NB4 (cell line): ENCODE data around the gene ATXN7L1.
"Not testable (repeated sequence)": the region's sequence is repeated elsewhere in the genome, so short reads cannot be mapped to it uniquely, and the experiment has no call there.

Experiments used
- DNase-seq: peaks from one replicate; pipeline ENCODE4 v3.0.0; 2010; ENCODE audit warnings: low read depth
- H3K4me3 ChIP-seq: one replicate; pipeline ENCODE4 v1.5.1; 2011; ENCODE audit warnings: mild to moderate bottlenecking, low read depth, low read length, moderate library complexity
- MYC ChIP-seq: IDR thresholded peaks from 2 replicates; pipeline ENCODE4 v1.6.1; 2011; ENCODE audit warnings: low read depth, low read length
- POLR2A ChIP-seq: IDR thresholded peaks from 2 replicates; pipeline ENCODE4 v1.6.1; 2011; ENCODE audit warnings: mild to moderate bottlenecking; ENCODE audit not compliant: insufficient read length; ENCODE audit errors: extremely low read depth
- TF ChIP-seq, protein P1 (sequence below): IDR thresholded peaks from 2 replicates; pipeline ENCODE4 v1.6.1; 2011; ENCODE audit warnings: low read depth, low read length
- TF ChIP-seq, protein P2 (sequence below): IDR thresholded peaks from one replicate; pipeline ENCODE4 v1.5.1; 2012; ENCODE audit warnings: low read depth, low read length

The ATXN7L1 gene

DNA sequence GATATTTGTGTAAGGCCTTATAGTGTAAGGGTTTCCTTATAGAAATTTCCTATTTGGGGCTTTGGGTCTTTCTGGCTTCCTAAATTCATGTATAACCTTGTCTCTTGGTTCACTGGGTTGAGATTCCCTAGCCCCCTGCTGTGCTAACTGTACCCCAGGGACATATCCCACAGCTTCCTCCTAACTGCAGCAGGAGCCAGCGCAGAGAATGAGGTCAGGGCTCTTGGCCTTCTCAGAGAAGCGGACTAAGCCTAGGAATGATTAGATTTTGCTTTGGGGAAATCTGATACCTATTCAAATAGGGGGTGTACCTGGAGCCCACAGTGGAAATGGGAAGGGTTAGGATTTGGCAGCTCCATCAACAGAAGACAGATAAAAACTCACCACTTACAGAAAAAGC lies 157.0 kb downstream of the ATXN7L1 start:
- peak; percentile 42 for DNase-seq
- H3K4me3 ChIP-seq = no peak overlapping the region
- TF ChIP-seq, protein P1, sequence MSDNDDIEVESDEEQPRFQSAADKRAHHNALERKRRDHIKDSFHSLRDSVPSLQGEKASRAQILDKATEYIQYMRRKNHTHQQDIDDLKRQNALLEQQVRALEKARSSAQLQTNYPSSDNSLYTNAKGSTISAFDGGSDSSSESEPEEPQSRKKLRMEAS = no peak

DNA sequence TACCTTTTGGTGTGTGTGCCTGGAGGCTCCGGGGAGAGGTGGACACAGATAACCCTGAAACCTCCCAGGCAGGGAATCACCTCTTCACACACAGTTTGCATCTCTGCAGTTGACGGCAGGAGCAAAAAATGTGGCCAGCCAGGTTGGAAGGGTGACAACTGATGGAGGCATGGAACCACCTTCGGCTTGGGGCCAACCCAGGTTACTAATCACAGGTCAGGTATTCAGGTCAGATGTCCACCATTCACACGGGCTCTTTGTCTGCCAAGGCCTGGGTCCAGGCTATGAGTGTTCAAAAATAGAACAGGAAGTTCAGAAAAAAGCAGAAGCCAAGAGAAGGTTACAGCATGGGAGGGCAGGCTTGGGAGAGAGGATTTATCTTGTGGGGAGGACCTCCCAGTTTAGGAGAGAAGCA lies 157.9 kb downstream of the ATXN7L1 start:
- H3K4me3 ChIP-seq = no peak overlapping the region
- TF ChIP-seq POLR2A (no peak), MYC (no peak)
- TF ChIP-seq, protein P1 = no peak
- TF ChIP-seq, protein P2, sequence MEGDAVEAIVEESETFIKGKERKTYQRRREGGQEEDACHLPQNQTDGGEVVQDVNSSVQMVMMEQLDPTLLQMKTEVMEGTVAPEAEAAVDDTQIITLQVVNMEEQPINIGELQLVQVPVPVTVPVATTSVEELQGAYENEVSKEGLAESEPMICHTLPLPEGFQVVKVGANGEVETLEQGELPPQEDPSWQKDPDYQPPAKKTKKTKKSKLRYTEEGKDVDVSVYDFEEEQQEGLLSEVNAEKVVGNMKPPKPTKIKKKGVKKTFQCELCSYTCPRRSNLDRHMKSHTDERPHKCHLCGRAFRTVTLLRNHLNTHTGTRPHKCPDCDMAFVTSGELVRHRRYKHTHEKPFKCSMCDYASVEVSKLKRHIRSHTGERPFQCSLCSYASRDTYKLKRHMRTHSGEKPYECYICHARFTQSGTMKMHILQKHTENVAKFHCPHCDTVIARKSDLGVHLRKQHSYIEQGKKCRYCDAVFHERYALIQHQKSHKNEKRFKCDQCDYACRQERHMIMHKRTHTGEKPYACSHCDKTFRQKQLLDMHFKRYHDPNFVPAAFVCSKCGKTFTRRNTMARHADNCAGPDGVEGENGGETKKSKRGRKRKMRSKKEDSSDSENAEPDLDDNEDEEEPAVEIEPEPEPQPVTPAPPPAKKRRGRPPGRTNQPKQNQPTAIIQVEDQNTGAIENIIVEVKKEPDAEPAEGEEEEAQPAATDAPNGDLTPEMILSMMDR = no peak
- peak; percentile 63 for DNase-seq

DNA sequence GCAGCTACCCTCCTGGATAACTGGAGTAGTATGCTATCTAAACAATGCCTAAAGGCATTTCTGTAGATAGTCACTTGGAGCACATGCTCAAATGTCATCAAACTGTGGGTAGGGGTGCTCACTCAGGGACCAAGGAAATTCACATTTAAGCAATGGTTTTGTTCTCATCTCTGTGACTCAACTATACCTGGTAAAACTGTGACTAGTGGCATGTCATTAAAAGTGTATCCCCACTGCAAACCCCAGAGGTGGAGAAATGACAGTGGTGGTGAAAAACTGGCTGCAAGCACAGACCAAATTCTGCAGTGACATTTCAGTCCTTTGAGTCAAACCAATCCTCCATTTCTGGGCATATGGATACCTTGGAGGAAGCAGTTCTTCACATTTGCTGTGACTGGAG lies 160.9 kb downstream of the ATXN7L1 start:
- no peak for TF ChIP-seq MYC
- no peak for TF ChIP-seq POLR2A
- TF ChIP-seq, protein P2 = no peak
- TF ChIP-seq, protein P1 = no peak
- no peak for DNase-seq
- H3K4me3 ChIP-seq = no peak overlapping the region

DNA sequence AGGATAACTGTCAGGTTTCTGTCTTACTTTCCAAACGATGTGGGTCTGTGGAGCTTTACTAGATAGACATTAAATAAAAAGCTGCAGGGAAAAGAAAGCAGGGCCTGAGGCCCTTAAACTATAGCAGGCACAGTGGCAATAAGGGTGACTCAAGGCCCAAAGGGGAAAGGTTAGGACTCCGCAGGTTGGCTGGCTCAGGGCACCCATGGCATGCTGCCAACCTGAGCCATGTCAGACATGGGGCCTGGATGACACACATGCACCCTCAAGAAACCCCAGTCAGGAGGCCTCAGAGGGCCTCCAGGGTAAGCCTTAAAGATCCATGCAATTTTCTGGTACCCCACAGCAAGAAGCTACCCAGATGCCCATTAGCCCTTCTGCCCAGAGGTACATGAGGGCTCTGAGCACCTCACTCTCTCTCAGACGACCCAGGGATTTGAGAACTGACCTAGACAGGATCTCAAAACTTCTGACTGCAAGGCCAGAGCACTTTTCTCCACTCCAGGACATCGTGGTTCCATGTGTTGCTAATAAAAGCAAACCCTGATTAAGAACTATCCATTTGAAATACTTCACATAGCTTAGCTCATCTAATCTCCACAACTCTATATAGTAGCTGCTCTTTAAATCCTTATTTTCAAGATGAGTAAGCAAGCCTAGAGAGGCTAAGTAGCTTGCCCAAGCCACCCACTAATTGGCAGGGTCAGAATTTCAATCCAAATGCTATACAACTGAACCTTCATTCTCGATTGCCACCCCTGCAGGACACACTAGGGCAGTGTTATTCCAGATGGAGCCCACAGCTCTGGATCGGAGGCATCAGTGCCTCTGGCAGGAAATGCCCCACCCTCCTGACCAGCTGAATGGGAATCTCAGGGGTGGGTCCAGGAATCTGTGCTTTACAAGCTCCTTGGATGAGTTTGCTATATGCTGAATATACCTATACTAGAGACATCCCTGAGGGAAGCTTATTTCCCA lies 162.6 kb downstream of the ATXN7L1 start:
- TF ChIP-seq POLR2A (no peak), MYC (no peak)
- TF ChIP-seq, protein P1 = no peak
- TF ChIP-seq, protein P2 = no peak
- DNase-seq = no peak
- H3K4me3 ChIP-seq = no peak overlapping the region

DNA sequence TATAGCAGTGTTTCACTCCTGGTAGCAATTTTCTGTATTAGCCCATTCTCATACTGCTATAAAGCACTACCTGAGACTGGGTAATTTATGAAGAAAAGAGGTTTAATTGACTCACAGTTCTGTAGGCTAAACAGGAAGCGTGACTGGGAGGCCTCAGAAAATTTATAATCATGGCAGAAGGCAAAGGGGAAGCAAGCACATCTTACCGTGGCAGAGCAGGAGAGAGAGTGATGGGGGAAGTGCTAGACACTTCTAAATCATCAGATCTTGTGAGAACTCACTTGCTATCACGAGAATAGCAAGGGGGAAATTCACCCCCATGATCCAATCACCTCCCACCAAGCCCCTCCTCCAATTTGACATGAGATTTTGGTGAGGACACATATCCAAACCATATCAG lies 163.5 kb downstream of the ATXN7L1 start:
- DNase-seq = no peak
- TF ChIP-seq, protein P2 = no peak
- TF ChIP-seq, protein P1 = no peak
- no peak for TF ChIP-seq MYC
- TF ChIP-seq POLR2A = no peak
- no peak overlapping the region for H3K4me3 ChIP-seq

DNA sequence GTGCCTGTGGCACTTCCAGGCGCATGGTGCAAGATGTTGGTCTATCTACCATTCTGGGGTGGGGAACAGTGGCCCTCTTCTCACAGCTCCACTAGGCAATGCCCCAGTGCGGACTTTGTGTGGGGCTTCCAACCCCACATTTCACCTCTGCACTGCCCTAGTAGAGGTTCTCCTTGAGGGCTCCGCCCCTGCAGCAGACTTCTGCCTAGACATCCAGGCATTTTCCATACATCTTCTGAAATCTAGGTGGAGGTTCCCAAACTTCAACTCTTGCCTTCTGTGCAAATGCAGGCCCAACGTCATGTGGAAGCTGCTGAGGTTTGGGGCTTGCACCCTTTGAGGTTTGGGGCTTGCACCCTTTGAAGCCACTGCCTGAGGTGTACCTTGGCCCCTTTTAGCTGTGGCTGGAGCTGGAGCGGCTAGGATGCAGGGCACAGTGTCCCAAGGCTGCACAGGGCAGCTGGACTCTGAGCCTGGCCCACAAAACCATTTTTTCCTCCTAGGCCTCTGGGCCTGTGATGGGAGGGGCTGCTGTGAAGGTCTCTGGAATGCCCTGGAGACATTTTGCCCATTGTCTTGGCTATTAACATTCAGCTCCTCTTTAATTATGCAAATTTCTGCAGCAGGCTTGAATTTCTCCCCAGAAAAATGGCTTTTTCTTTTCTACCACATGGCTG lies 164.5 kb downstream of the ATXN7L1 start:
- DNase-seq = no peak
- TF ChIP-seq MYC = no peak
- TF ChIP-seq, protein P2 = no peak
- no peak for TF ChIP-seq POLR2A
- H3K4me3 ChIP-seq = no peak overlapping the region

DNA sequence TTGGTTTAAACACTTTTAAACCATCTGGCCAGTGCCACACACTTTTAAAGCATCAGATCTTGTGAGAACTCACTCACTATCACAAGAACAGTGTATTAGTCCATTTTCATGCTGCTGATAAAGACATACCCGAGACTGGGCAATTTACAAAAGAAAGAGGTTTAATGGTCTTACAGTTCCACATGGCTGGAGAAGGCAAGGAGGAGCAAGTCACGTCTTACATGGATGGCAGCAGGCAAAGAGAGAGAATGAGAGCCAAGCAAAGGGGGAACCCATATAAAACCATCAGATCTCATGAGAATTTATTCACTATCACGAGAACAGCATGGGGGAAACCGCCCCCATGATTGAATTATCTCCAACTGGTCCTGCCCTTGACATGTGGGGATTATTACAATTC lies 165.7 kb downstream of the ATXN7L1 start:
- not testable (repeated sequence) for H3K4me3 ChIP-seq, DNase-seq
